K562 (cell line): ENCODE results near the gene ARID4B. TPM values are rescaled to one million over a fixed set of nuclear protein-coding genes. Genes with fewer than 3 reads are reported as not detected.

Source experiments
- ARID1B ChIP-seq: fragments of 450-650 bp; IDR thresholded peaks from 2 replicates; pipeline ENCODE4 v1.6.1; 2016; ENCODE audit warnings: antibody characterized with exemption, mild to moderate bottlenecking, inconsistent platforms
- CBFA2T3 ChIP-seq: fragments of 450-650 bp; IDR thresholded peaks from 2 replicates; pipeline ENCODE4 v1.6.1; 2017
- CC2D1A ChIP-seq: fragments of 450-650 bp; IDR thresholded peaks from 2 replicates; pipeline ENCODE4 v1.6.1; 2017; ENCODE audit warnings: mild to moderate bottlenecking
- CCAR2 ChIP-seq: fragments of 200-400 bp; formaldehyde crosslinking; IDR thresholded peaks from 2 replicates; pipeline ENCODE4 v1.6.1; 2017; ENCODE audit warnings: mild to moderate bottlenecking, low read depth, low read length
- ELF1 ChIP-seq: fragments of 200-800 bp; sonication (Bioruptor generic); IDR thresholded peaks from 2 replicates; pipeline ENCODE4 v1.6.1; 2016; ENCODE audit warnings: missing genetic modification characterization, missing compliant biosample characterization
- ESRRB ChIP-seq: fragments of 250-450 bp; sonication (Bioruptor Pico); IDR thresholded peaks from 2 replicates; pipeline ENCODE4 v1.5.0; 2020; ENCODE audit warnings: mild to moderate bottlenecking, moderate library complexity, borderline replicate concordance
- HDAC8 ChIP-seq: fragments of 450-650 bp; IDR thresholded peaks from 2 replicates; pipeline ENCODE4 v1.6.1; 2016; ENCODE audit warnings: mild to moderate bottlenecking, missing genetic modification characterization, moderate library complexity, missing compliant biosample characterization
- HNRNPK ChIP-seq: fragments of 200-400 bp; formaldehyde crosslinking; IDR thresholded peaks from one replicate; pipeline ENCODE4 v1.6.1; 2018; ENCODE audit warnings: mild to moderate bottlenecking, low read depth, low read length; ENCODE audit not compliant: poor library complexity, severe bottlenecking
- ID3 ChIP-seq, 2 experiments: fragments of 250-450 bp in 1 of 2; fragments of 450-650 bp in 1 of 2; sonication (Bioruptor Pico) in 1 of 2; IDR thresholded peaks; 2 replicates each; pipeline versions ENCODE4 v1.6.1 to v1.8.0; 2016 to 2021; ENCODE audit warnings: mild to moderate bottlenecking in 2 of 2, moderate library complexity in 2 of 2, missing compliant biosample characterization in 1 of 2, missing genetic modification characterization in 1 of 2
- IRF2 ChIP-seq: sonication (generic); formaldehyde crosslinking; IDR thresholded peaks from 2 replicates; pipeline ENCODE4 v1.8.1; 2022; ENCODE audit warnings: mild to moderate bottlenecking, missing genetic modification reagents
- JUND ChIP-seq, 2 experiments: IDR thresholded peaks; 2 replicates in 1 of 2; 3 replicates in 1 of 2; pipeline ENCODE4 v1.6.1; 2011; ENCODE audit warnings: borderline replicate concordance in 2 of 2, low read depth in 2 of 2, low read length in 2 of 2, improper control_type of control experiment in 1 of 2, missing biosample characterization in 1 of 2, missing genetic modification characterization in 1 of 2, missing genetic modification reagents in 1 of 2
- MAZ ChIP-seq, 2 experiments: fragments of 450-650 bp in 1 of 2; sonication (generic) in 1 of 2; formaldehyde crosslinking; IDR thresholded peaks in 1 of 2; conservative IDR thresholded peaks in 1 of 2; 2 replicates each; pipeline versions ENCODE4 v1.4.0 to v1.5.0; 2020; ENCODE audit warnings: mild to moderate bottlenecking in 1 of 2, missing genetic modification reagents in 1 of 2
- MEIS2 ChIP-seq: fragments of 450-650 bp; IDR thresholded peaks from 2 replicates; pipeline ENCODE4 v1.6.1; 2014; ENCODE audit warnings: mild to moderate bottlenecking; ENCODE audit not compliant: partially characterized antibody
- PATZ1 ChIP-seq: fragments of 250-450 bp; sonication (Bioruptor Pico); IDR thresholded peaks from 2 replicates; pipeline ENCODE4 v1.5.0; 2020; ENCODE audit warnings: mild to moderate bottlenecking, borderline replicate concordance
- RUNX1 ChIP-seq: sonication (generic); IDR thresholded peaks from 2 replicates; pipeline ENCODE4 v1.6.1; 2016; ENCODE audit warnings: antibody characterized with exemption, low read depth
- SP2 ChIP-seq: IDR thresholded peaks from 2 replicates; pipeline ENCODE4 v1.6.1; 2011; ENCODE audit warnings: mild to moderate bottlenecking, low read depth, low read length, moderate library complexity; ENCODE audit not compliant: poor library complexity, severe bottlenecking; ENCODE audit errors: extremely low read depth
- THRB ChIP-seq: fragments of 450-650 bp; formaldehyde crosslinking; conservative IDR thresholded peaks from 2 replicates; pipeline ENCODE4 v1.4.0; 2022; ENCODE audit warnings: mild to moderate bottlenecking, missing genetic modification characterization
- TOE1 ChIP-seq, 2 experiments: fragments of 450-650 bp in 1 of 2; sonication (generic) in 1 of 2; formaldehyde crosslinking in 1 of 2; IDR thresholded peaks; 2 replicates each; pipeline versions ENCODE4 v1.7.1 to v1.8.0; 2016 to 2022; ENCODE audit warnings: borderline replicate concordance in 2 of 2, mild to moderate bottlenecking in 2 of 2, antibody characterized with exemption in 1 of 2, inconsistent platforms in 1 of 2, low read depth in 1 of 2, missing genetic modification reagents in 1 of 2, moderate library complexity in 1 of 2
- ZNF143 ChIP-seq: sonication (generic); formaldehyde crosslinking; IDR thresholded peaks from 2 replicates; pipeline ENCODE4 v1.9.0; 2022; ENCODE audit warnings: mild to moderate bottlenecking, missing genetic modification reagents
- ZNF224 ChIP-seq: sonication (generic); formaldehyde crosslinking; IDR thresholded peaks from 2 replicates; pipeline ENCODE4 v1.8.0; 2022; ENCODE audit warnings: mild to moderate bottlenecking, missing genetic modification reagents
- ZNF24 ChIP-seq: fragments of 450-650 bp; IDR thresholded peaks from 2 replicates; pipeline ENCODE4 v1.6.1; 2016
- ZNF444 ChIP-seq: fragments of 250-450 bp; sonication (Bioruptor Pico); IDR thresholded peaks from 2 replicates; pipeline ENCODE4 v1.4.0; 2020; ENCODE audit warnings: mild to moderate bottlenecking, moderate library complexity
- ZNF57 ChIP-seq: fragments of 450-650 bp; formaldehyde crosslinking; IDR thresholded peaks from 2 replicates; pipeline ENCODE4 v1.4.0; 2020; ENCODE audit warnings: mild to moderate bottlenecking, moderate library complexity
- polyA plus RNA-seq, 8 experiments: library from polyadenylated mRNA; depleted of rRNA in 4 of 8; stranded (reverse) in 5 of 8; unstranded in 3 of 8; fragments of >200 nt; fragmentation: Nextera tagmentation in 2 of 8; fragmentation: Illumina TruSeq in 1 of 8; extraction: Ambion mirVana in 2 of 8; extraction: Trizol in 1 of 8; gene quantifications; 2 replicates each; pipeline versions ENCODE4 v1.2.1 to v1.2.3, GENCODE V29; 2011 to 2014; ENCODE audit warnings: inconsistent platforms in 1 of 8, missing spikeins in 1 of 8
- total RNA-seq, 7 experiments: library from RNA; depleted of rRNA in 6 of 7; stranded (reverse); fragments of >200 nt in 6 of 7; fragmentation: Illumina TruSeq in 2 of 7; extraction: Trizol in 2 of 7; gene quantifications; 2 replicates each; pipeline versions ENCODE4 v1.2.1 to v1.2.3, GENCODE V29; 2011 to 2021; ENCODE audit warnings: low replicate concordance in 1 of 7

The ARID4B gene
- total and polyA plus RNA-seq, 9 of the 15 experiments (the other 6 are each of a cell fraction or from before 2014, with no cell fraction given): 8.4 to 38.9 (median 18.5) TPM

GRCh38 chr1:235326719-235327558, 1.0 kb downstream of the ARID4B start (continued):
- no peak for TF ChIP-seq JUND (IDR thresholded peaks at IDR 0.05; ENCODE audit: borderline replicate concordance, low read depth, low read length)
- no peak for TF ChIP-seq JUND (tag; IDR thresholded peaks at IDR 0.05; ENCODE audit: borderline replicate concordance, low read depth, low read length)
- TF ChIP-seq PATZ1 (CRISPR knock-in tag): no peak
- no peak for TF ChIP-seq CBFA2T3
- 0 out of 2 replicates have a peak, but pooled peaks have one; percentile 51 for TF ChIP-seq TOE1 (IDR thresholded peaks at IDR 0.05; ENCODE audit: borderline replicate concordance)
- TF ChIP-seq TOE1 (CRISPR knock-in tag; IDR thresholded peaks at IDR 0.05; ENCODE audit: borderline replicate concordance, low read depth): no peak
- TF ChIP-seq RUNX1: no peak
- TF ChIP-seq THRB (CRISPR knock-in tag): no peak
- TF ChIP-seq ZNF444 (CRISPR knock-in tag): no peak
- no peak for TF ChIP-seq CC2D1A
- no peak for TF ChIP-seq IRF2 (CRISPR knock-in tag)
- TF ChIP-seq ZNF24: no peak
- TF ChIP-seq ESRRB: no peak
- TF ChIP-seq MEIS2: no peak
- TF ChIP-seq CCAR2: no peak
- no peak for TF ChIP-seq ZNF143 (CRISPR knock-in tag)
- no peak for TF ChIP-seq SP2
- peak in 1 of 2 experiments; percentile 61; a peak in 3 of 4 replicates for TF ChIP-seq MAZ (CRISPR knock-in tag; conservative IDR thresholded peaks at IDR 0.05 in 1 of 2, IDR thresholded peaks at IDR 0.05 in 1 of 2)
- no peak for TF ChIP-seq HDAC8 (tag)
- TF ChIP-seq ARID1B: peak; percentile 25; the same call in 1 of the 2 replicates
- TF ChIP-seq HNRNPK: no peak
- no peak for TF ChIP-seq ZNF57
- no peak for TF ChIP-seq ZNF224 (CRISPR knock-in tag)
- no peak for TF ChIP-seq ID3 (CRISPR knock-in tag; IDR thresholded peaks at IDR 0.05)
- no peak for TF ChIP-seq ID3 (tag; IDR thresholded peaks at IDR 0.05)
- no peak for TF ChIP-seq ELF1 (tag)
